RWPE1 (cell line): Measurements from ENCODE around the gene ZNF408.
"Not testable (repeated sequence)": the region's sequence is repeated elsewhere in the genome, so short reads cannot be mapped to it uniquely, and the experiment has no call there.

Source experiments
- CTCF ChIA-PET: fragments of 350-600 bp; sonication (Branson Sonifier 250); formaldehyde crosslinking; extraction: SDS; loops from one replicate; lab custom pipeline; 2021; lab: Yijun Ruan, JAX
- POLR2A ChIA-PET: fragments of 400-600 bp; formaldehyde crosslinking; extraction: SDS; loops from one replicate; lab custom pipeline; 2020; ENCODE audit warnings: antibody characterized with exemption; ENCODE audit not compliant: low non-redundant PET; lab: Yijun Ruan, JAX
- DNase-seq: peaks from one replicate; pipeline ENCODE4 v3.0.0; 2012; ENCODE audit warnings: low spot score
- H3K27ac ChIP-seq: fragments of 450-650 bp; 2 replicates; pipeline ENCODE4 v1.5.1; 2017
- TF ChIP-seq, protein P1 (sequence below): fragments of 450-650 bp; conservative IDR thresholded peaks from 2 replicates; pipeline ENCODE4 v1.5.1; 2017; ENCODE audit warnings: low read depth, mild to moderate bottlenecking

ZNF408 gene

DNA sequence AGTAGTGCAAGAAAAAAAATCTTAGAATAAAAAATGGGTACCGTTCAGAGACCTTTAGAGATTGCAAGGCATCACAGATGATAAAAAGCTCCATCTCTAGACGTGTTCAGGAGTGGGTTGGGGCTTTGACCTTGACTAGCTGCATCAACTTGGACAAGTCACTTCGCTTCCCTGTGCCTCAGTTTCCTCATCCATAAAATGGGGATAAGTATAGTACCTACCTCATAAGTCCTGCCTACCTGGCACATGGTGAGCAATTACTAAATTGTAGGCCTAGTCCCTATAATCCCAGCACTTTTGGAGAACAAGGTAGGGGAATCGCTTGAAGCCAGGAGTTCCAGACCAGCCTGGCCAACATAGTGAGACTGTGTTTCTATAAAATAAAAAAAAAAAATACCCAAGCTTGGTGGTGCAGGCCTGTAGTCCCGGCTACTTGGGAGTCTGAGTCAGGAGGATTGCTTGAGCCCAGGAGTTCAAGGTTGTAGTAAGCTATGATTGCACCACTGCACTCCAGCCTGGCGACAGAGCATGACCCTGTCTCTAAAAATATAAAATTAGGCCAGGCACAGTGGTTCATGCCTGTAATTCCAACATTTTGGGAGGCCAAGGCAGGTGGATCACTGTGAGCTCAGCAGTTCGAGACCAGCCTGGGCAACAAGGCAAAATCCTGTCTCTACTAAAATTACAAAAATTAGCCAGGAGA is 12.2 kb downstream of the ZNF408 start:
- TF ChIP-seq, protein P1, sequence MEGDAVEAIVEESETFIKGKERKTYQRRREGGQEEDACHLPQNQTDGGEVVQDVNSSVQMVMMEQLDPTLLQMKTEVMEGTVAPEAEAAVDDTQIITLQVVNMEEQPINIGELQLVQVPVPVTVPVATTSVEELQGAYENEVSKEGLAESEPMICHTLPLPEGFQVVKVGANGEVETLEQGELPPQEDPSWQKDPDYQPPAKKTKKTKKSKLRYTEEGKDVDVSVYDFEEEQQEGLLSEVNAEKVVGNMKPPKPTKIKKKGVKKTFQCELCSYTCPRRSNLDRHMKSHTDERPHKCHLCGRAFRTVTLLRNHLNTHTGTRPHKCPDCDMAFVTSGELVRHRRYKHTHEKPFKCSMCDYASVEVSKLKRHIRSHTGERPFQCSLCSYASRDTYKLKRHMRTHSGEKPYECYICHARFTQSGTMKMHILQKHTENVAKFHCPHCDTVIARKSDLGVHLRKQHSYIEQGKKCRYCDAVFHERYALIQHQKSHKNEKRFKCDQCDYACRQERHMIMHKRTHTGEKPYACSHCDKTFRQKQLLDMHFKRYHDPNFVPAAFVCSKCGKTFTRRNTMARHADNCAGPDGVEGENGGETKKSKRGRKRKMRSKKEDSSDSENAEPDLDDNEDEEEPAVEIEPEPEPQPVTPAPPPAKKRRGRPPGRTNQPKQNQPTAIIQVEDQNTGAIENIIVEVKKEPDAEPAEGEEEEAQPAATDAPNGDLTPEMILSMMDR = no peak
- POLR2A ChIA-PET = no interaction called here
- CTCF ChIA-PET = interaction anchor here (0.6 to 0.7 kb wide), 3 partner anchors 153 to 795 kb away, joined by 3 to 9 read pairs (median 3); no protein-coding TSS in a partner anchor
- DNase-seq = no peak
- peak overlapping the region; percentile 75; the same call in 1 of the 2 replicates for H3K27ac ChIP-seq

DNA sequence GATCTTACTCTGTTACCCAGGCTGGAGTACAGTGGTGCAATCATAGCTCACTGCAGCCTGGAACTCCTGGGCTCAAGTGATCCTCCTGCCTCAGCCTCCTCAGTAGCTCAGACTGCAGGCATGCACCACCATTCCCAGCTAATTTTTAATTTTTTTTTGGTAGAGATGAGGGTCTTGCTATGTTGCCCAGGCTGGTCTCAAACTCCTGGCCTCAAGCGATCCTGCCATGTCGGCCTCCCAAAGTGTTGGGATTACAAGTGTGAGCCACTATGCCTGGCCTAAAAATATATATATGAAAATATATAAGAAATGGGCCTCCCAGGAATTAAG is 17.0 kb downstream of the ZNF408 start:
- CTCF ChIA-PET, DNase-seq, POLR2A ChIA-PET: not testable (repeated sequence)
- H3K27ac ChIP-seq = peak overlapping the region; percentile 37

DNA sequence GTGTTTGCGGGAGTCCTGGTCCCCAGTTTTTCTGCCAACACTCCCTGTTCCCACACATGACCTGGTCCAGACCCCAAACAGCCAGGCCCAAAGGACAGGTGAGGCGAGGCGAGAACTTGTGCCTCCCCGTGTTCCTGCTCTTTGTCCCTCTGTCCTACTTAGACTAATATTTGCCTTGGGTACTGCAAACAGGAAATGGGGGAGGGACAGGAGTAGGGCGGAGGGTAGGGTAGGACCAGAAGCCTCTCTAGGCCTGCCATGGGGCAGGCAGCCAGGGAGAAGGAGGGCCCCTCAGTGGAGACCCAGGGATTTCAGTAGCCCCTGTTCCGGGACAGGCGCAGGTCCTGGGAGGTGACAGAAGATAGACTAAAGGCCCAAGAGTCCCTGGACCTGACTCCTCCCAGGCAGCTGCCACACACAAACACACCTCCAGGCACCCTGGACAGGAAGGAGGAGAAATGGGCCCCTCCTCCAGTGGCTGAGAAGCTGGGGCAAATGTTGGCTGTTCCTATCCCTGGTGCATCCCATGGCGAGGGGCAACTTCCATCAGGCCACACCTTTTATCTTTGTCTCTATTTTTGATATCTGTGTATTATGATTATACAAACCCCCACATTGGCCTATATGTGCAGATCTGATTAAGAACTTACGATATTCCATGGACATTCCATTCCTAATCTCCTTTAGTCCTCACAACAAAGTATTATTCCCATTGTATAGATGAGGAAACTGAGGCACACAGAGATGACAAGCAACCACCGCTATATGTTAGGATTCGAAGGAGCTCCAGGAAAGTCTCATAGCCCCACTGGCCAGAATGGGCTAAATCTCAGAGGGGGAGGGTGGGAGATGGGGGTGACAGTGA is 17.6 kb downstream of the ZNF408 start:
- ChIA-PET CTCF (interaction anchor here (0.7 kb wide), 1 partner anchor 26 kb away, joined by 4 read pairs; no protein-coding TSS in a partner anchor), POLR2A (interaction anchor here (0.6 kb wide), 1 partner anchor 475 kb away, joined by 3 read pairs; no protein-coding TSS in a partner anchor)
- peak overlapping the region; percentile 37 for H3K27ac ChIP-seq
- TF ChIP-seq, protein P1 = no peak
- DNase-seq = no peak

DNA sequence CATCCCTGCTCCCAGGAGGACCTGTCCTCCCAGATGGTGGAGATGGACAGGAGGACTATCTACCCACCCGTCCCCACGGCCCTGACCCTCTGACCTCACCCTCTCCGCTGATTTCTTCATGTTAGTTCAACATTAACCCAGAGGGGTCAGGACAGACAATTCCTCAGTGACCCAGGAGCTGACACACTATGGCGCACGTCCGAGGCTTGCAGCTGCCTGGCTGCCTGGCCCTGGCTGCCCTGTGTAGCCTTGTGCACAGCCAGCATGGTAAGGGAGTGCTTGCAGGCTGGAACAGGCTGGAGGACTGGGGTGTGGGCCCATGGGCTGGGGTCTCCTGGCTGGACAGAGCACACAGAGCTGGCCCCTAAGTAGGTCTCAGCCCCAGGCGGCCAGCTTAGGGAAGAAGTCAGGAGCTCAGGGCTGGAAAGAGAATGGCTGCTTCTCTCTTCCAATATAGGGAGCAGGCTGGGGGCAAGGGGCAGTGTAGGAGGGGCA is 18.3 kb downstream of the ZNF408 start, which contains the start of gene F2:
Gene F2 (plus strand): TSS at position 166 of the 495 bp plus-strand sequence. CDS start 23 bp downstream, at position 189.
- ChIA-PET POLR2A (interaction anchor here (0.6 kb wide), 1 partner anchor 476 kb away, joined by 3 read pairs; no protein-coding TSS in a partner anchor), CTCF (interaction anchor here (0.7 kb wide), 1 partner anchor 25 kb away, joined by 4 read pairs; no protein-coding TSS in a partner anchor)
- DNase-seq = no peak
- TF ChIP-seq, protein P1 = no peak
- peak within 1 kb of the TSS; percentile 37 for H3K27ac ChIP-seq

DNA sequence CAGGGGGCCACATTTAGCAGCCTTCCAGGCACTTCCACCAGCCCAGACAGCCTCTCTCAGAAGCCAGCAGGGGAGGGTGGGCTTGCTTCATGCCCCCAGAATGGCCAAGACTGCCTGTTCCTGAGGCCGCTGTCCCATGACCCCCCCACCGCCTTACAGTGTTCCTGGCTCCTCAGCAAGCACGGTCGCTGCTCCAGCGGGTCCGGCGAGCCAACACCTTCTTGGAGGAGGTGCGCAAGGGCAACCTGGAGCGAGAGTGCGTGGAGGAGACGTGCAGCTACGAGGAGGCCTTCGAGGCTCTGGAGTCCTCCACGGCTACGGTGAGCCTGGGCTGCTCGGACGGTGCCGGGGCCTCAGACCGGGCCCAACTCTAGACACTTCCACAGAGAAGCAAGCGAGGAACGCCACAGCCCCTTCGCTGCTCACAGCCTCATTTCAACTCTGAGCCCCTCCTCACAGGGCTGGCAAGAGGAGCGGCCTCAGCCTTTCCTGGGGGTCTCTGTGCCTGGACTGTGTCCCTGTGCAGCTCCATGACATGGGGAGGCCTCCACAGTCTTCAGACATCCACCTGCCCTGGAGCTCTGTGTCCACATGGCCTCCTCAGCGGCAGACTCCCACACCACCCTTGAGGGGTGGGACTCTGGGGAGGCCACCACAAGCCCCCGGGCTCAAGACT is 18.9 kb downstream of the ZNF408 start:
- DNase-seq = no peak
- no peak overlapping the region for H3K27ac ChIP-seq
- TF ChIP-seq, protein P1 = no peak
- ChIA-PET CTCF (interaction anchor here (0.7 kb wide), 1 partner anchor 25 kb away, joined by 4 read pairs; no protein-coding TSS in a partner anchor), POLR2A (interaction anchor here (0.6 kb wide), 1 partner anchor 476 kb away, joined by 3 read pairs; no protein-coding TSS in a partner anchor)

DNA sequence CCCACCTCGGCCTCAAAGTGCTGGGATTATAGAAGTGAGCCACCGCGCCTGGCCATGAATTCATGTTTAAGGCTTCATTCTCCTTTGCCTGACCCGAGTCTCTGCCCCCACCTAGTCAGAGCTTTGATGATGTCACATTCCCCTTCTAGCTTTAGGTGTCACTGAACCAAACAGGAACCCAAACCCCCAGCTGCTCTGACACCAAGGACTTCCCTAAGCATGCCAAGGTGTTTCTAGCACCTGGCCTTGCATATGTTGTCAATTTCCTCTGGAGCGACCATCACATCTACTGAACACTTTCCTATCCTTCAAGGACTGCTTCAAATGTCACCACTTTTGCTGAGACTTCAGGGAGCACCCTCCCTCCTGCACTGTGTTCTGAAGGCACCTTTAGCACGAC is 20.5 kb downstream of the ZNF408 start:
- ChIA-PET POLR2A (no interaction called here), CTCF (no interaction called here)
- TF ChIP-seq, protein P1 = no peak
- DNase-seq = no peak
- H3K27ac ChIP-seq = no peak overlapping the region
